Erythroblast (primary cell): Measurements from ENCODE around the gene SPATS2L.

Source experiments
- GATA1 ChIP-seq: IDR thresholded peaks from 2 replicates; pipeline ENCODE4 v1.6.1; 2011; ENCODE audit warnings: low read depth, mild to moderate bottlenecking, control low read depth, low read length, moderate library complexity
- POLR2A ChIP-seq: IDR thresholded peaks from 2 replicates; pipeline ENCODE4 v1.6.1; 2011; ENCODE audit warnings: mild to moderate bottlenecking, low read length

- TF ChIP-seq POLR2A = no peak
- TF ChIP-seq GATA1 = no peak
Measured at GRCh38 chr2:200479692-200480265, 173.3 kb downstream of the SPATS2L start.
